ENCODE measurements around the gene OR8D1. TPM values are rescaled to one million over a fixed set of nuclear protein-coding genes. Genes with fewer than 3 reads are reported as not detected.

The OR8D1 gene
- total RNA-seq, 1 donor, result not detected

DNA sequence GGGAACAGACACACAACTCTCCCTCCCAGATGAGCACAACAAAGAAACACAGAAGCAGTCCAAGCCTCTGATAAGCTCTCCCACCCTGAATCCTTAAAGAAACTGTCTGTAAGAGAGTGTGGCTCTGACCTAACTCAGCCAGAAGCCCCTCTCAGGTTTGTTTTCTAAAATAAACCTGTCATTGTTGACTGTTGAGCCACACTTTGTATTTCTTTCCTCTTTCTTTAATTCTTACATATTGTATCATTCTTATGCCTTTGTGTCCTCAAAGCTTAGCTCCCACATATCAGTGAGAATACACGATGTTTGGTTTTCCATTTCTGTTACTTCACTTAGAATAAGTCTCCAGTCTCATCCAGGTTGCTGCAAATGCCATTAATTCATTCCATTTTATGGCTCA, 14.0 kb upstream of the OR8D1 start:
- H3K9me3 ChIP-seq (ENCODE audit: low read depth, low read length), result no peaks in the 10 kb centered on the region
- H3K27me3 ChIP-seq (ENCODE audit: insufficient read depth, low read length), result no peaks in the 10 kb centered on the region
- no peaks in the 10 kb centered on the region for H3K4me1 ChIP-seq (ENCODE audit: insufficient read depth, low read length)
- no peaks in the 10 kb centered on the region for H3K79me2 ChIP-seq (ENCODE audit: insufficient read depth, low read length)
- H4K20me1 ChIP-seq (ENCODE audit: insufficient read depth, low read length), result no peaks in the 10 kb centered on the region
- no peaks in the 10 kb centered on the region for H3K36me3 ChIP-seq (ENCODE audit: insufficient read depth, low read length)
- H3K4me3 ChIP-seq (ENCODE audit: insufficient read depth, low read length), result no peak overlapping the region
- TF ChIP-seq CTCF (IDR thresholded peaks at IDR 0.05; ENCODE audit: extremely low read depth, low read depth, low read length), result no peak
- no peak overlapping the region for H2AFZ ChIP-seq (ENCODE audit: low read length)
- no peak overlapping the region for H3K4me2 ChIP-seq (ENCODE audit: insufficient read depth, low read length)
- H3K27ac ChIP-seq (ENCODE audit: low read depth, low read length), result no peak overlapping the region
- DNase-seq (ENCODE audit: insufficient read length, low spot score, missing footprints), result no peak

GRCh38 chr11:124322356-124322755, 8.6 kb upstream of the OR8D1 start:
- no peak overlapping the region for H3K27ac ChIP-seq (ENCODE audit: low read depth, low read length)
- H3K36me3 ChIP-seq (ENCODE audit: insufficient read depth, low read length), result no peaks in the 10 kb centered on the region
- H3K4me2 ChIP-seq (ENCODE audit: insufficient read depth, low read length), result no peak overlapping the region
- H2AFZ ChIP-seq (ENCODE audit: low read length), result no peak overlapping the region
- TF ChIP-seq CTCF (IDR thresholded peaks at IDR 0.05; ENCODE audit: extremely low read depth, low read depth, low read length), result no peak
- H3K4me1 ChIP-seq (ENCODE audit: insufficient read depth, low read length), result no peaks in the 10 kb centered on the region
- no peak overlapping the region for H3K4me3 ChIP-seq (ENCODE audit: insufficient read depth, low read length)
- no peaks in the 10 kb centered on the region for H4K20me1 ChIP-seq (ENCODE audit: insufficient read depth, low read length)
- H3K79me2 ChIP-seq (ENCODE audit: insufficient read depth, low read length), result no peaks in the 10 kb centered on the region
- no peak for DNase-seq (ENCODE audit: insufficient read length, low spot score, missing footprints)
- H3K9me3 ChIP-seq (ENCODE audit: low read depth, low read length), result no peaks in the 10 kb centered on the region
- H3K27me3 ChIP-seq (ENCODE audit: insufficient read depth, low read length), result no peaks in the 10 kb centered on the region

DNA sequence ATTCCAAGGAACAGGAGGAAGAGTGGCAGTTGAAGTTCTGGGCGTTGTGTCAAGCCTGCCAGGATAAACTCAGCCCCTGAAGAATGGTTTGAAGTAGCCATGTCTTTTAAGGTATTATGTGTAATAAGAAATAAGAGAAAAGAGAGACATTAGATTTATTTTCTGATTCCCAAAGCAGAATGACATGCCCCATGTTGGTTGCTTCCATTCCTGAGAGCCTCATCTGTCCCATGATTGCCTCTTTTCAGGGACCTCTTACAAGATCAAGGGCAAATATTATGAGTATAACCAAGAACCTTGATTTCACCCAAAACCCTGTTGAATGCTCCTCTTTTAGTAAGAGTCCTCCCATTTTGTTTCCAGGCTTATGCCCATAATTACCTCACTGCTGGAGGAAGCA, 6.3 kb upstream of the OR8D1 start, which contains the start of gene OR8D2:
TSS of gene OR8D2 (minus strand) at position 101 of the 400 bp plus-strand sequence. CDS start at position 101, 0 bp downstream.
- H3K9me3 ChIP-seq (ENCODE audit: low read depth, low read length), result no peaks in the 10 kb centered on the region
- no peaks in the 10 kb centered on the region for H3K4me1 ChIP-seq (ENCODE audit: insufficient read depth, low read length)
- no peak within 1 kb of the TSS for H3K4me3 ChIP-seq (ENCODE audit: insufficient read depth, low read length)
- no peak for DNase-seq (ENCODE audit: insufficient read length, low spot score, missing footprints)
- no peak for TF ChIP-seq CTCF (IDR thresholded peaks at IDR 0.05; ENCODE audit: extremely low read depth, low read depth, low read length)
- H4K20me1 ChIP-seq (ENCODE audit: insufficient read depth, low read length), result no peaks in the 10 kb centered on the region
- no peaks in the 10 kb centered on the region for H3K27me3 ChIP-seq (ENCODE audit: insufficient read depth, low read length)
- no peak within 1 kb of the TSS for H3K27ac ChIP-seq (ENCODE audit: low read depth, low read length)
- H2AFZ ChIP-seq (ENCODE audit: low read length), result no peak within 1 kb of the TSS
- no peaks in the 10 kb centered on the region for H3K79me2 ChIP-seq (ENCODE audit: insufficient read depth, low read length)
- H3K4me2 ChIP-seq (ENCODE audit: insufficient read depth, low read length), result no peak within 1 kb of the TSS
- H3K36me3 ChIP-seq (ENCODE audit: insufficient read depth, low read length), result no peaks in the 10 kb centered on the region

GRCh38 chr11:124315052-124315451, 1.3 kb upstream of the OR8D1 start:
- Histone ChIP-seq H3K27ac (ENCODE audit: low read depth, low read length) (no peak overlapping the region), H3K79me2 (ENCODE audit: insufficient read depth, low read length) (no peaks in the 10 kb centered on the region), H3K4me2 (ENCODE audit: insufficient read depth, low read length) (no peak overlapping the region), H3K27me3 (ENCODE audit: insufficient read depth, low read length) (no peaks in the 10 kb centered on the region), H3K36me3 (ENCODE audit: insufficient read depth, low read length) (no peaks in the 10 kb centered on the region), H3K9me3 (ENCODE audit: low read depth, low read length) (no peaks in the 10 kb centered on the region), H4K20me1 (ENCODE audit: insufficient read depth, low read length) (no peaks in the 10 kb centered on the region), H3K4me3 (ENCODE audit: insufficient read depth, low read length) (no peak overlapping the region), H2AFZ (ENCODE audit: low read length) (no peak overlapping the region), H3K4me1 (ENCODE audit: insufficient read depth, low read length) (no peaks in the 10 kb centered on the region)
- DNase-seq (ENCODE audit: insufficient read length, low spot score, missing footprints), result peak; percentile 1
- no peak for TF ChIP-seq CTCF (IDR thresholded peaks at IDR 0.05; ENCODE audit: extremely low read depth, low read depth, low read length)

Data from osteoblast (primary cell).